Heart left ventricle (tissue), 16 donors: ENCODE data around the gene CMIP. TPM values are rescaled to one million over a fixed set of nuclear protein-coding genes. Genes with fewer than 3 reads are reported as not detected.
A peak's percentile ranks its signal among the peaks of the same experiment; 100 is the strongest.

ENCODE experiments used
- ATAC-seq, 4 donors: fragments of 200-7000 bp; cut with Tn5 transposase; one replicate each; pipeline ENCODE4 v1.9.1; 2020 to 2022; ENCODE audit warnings: moderate library complexity in 4 of 4, mild to moderate bottlenecking in 3 of 4, moderate number of reproducible peaks in 1 of 4
- DNase-seq, 5 donors: peaks; one replicate each; pipeline ENCODE4 v3.0.0-alpha.2; 2020
- H3K27ac ChIP-seq, 12 donors: fragments of 200-600 bp; sonication (generic) in 4 of 12; one replicate each; pipeline versions ENCODE4 v1.5.0 to v1.8.0; 2016 to 2022; ENCODE audit warnings: mild to moderate bottlenecking in 2 of 12
- H3K27me3 ChIP-seq, 9 donors: fragments of 200-600 bp; sonication (generic) in 2 of 9; one replicate each; pipeline versions ENCODE4 v1.5.1 to v1.8.0; 2016 to 2022; ENCODE audit warnings: mild to moderate bottlenecking in 3 of 9
- H3K36me3 ChIP-seq, 9 donors: fragments of 200-600 bp; sonication (generic) in 2 of 9; one replicate each; pipeline versions ENCODE4 v1.5.0 to v1.8.0; 2018 to 2022; ENCODE audit warnings: mild to moderate bottlenecking in 2 of 9
- H3K4me1 ChIP-seq, 12 donors: fragments of 200-600 bp; sonication (generic) in 4 of 12; one replicate each; pipeline versions ENCODE4 v1.5.0 to v1.8.0; 2016 to 2022; ENCODE audit warnings: mild to moderate bottlenecking in 3 of 12
- H3K4me3 ChIP-seq, 12 donors: fragments of 200-600 bp; sonication (generic) in 4 of 12; one replicate each; pipeline versions ENCODE4 v1.5.0 to v1.8.0; 2017 to 2022; ENCODE audit warnings: mild to moderate bottlenecking in 9 of 12, moderate library complexity in 4 of 12
- H3K9me3 ChIP-seq, 12 donors: fragments of 200-600 bp; sonication (generic) in 4 of 12; one replicate each; pipeline versions ENCODE4 v1.5.0 to v1.8.0; 2016 to 2022; ENCODE audit warnings: mild to moderate bottlenecking in 1 of 12
- CTCF ChIP-seq, 12 donors: fragments of 200-600 bp; sonication (generic) in 4 of 12; IDR thresholded peaks; one replicate each; pipeline versions ENCODE4 v1.5.0 to v1.8.0; 2018 to 2022; ENCODE audit warnings: antibody characterized with exemption in 12 of 12, mild to moderate bottlenecking in 5 of 12
- POLR2A ChIP-seq, 2 donors: fragments of 450-650 bp; IDR thresholded peaks; one replicate each; pipeline ENCODE4 v1.6.1; 2017; ENCODE audit warnings: antibody characterized with exemption in 2 of 2, mild to moderate bottlenecking in 2 of 2, moderate library complexity in 2 of 2
- WGBS, 4 donors: extraction: QIAGEN DNeasy Blood & Tissue Kit in 2 of 4; methylation state at CpG; one replicate each; pipeline versions ENCODE4 v1.1.5 to v1.1.7; 2013 to 2018; 5-methylcytosine and 5-hydroxymethylcytosine counted together
- intact Hi-C, 10 donors: fragments of 100-400 bp; cut with DNase I; formaldehyde crosslinking; loops; one replicate each; pipeline versions ENCODE4 v1.11.1 to v1.14.2; 2022
- polyA plus RNA-seq, 2 donors: library from polyadenylated mRNA; stranded (reverse); fragments of 200-250 nt; gene quantifications; one replicate each; pipeline ENCODE4 v1.2.3, GENCODE V29; 2013
- total RNA-seq, 9 donors: library from RNA; depleted of rRNA in 2 of 9; stranded (reverse); fragments of >200 nt in 2 of 9; fragmentation: NEBNext Ultra II Directional in 3 of 9; extraction: Animal tissue kit (Norgen Biotek cat#: 25700) in 3 of 9; gene quantifications; one replicate each; pipeline versions ENCODE4 v1.1.0 to v1.2.4, GENCODE V29; 2016 to 2023
- donor health status: ischemic (EF 13 %, LVEDD 7.1; RV severe dilation, severe dysfunction).
- donor health status: healthy with polysubstance abuse.
- donor health status: DM: no; HTN: yes; CAD: no.
- donor health status: DM: no; HTN: no; CAD: no.
- donor health status: ischemic (EF 25% LVEDD 6.9; RV normal size, moderate dysfunction).
- donor health status: ischemic (EF 25% LVEDD 5.7; RV mildly dilated, moderate dysfunction).
- donor health status: healthy.
- donor health status: DM: yes; HTN: yes; CAD: no.
- donor health status: ischemic (EF 35%, LVEDD 5.7; RV mildly dilated, moderate dysfunction).
- donor health status: nonischemic (EF 11% LVEDD 7.7; RV severe dilation, severe dysfunction).
- donor health status: DM: yes; HTN: yes; CAD: no.
- donor health status: PGD.
- donor health status: ischemic (EF 29% LVEDD 5.4; RV normal size, mild dysfunction).
- donor health status: nonischemic (EF 23%, LVEDD 6.1; RV moderate dilation, normal function).

Gene CMIP
- total and polyA plus RNA-seq, 11 donors: 4.1 to 48.8 (median 10.6) TPM

GRCh38 chr16:81717662-81718189 lies 273.1 kb downstream of the CMIP start:
- peak overlapping the region in 1 of 12 donors; percentile 79 for H3K27ac ChIP-seq
- no peak for DNase-seq
- H3K36me3 ChIP-seq: no peaks in the 10 kb centered on the region
- H3K4me1 ChIP-seq: peaks cover 0 to 25% (median 0%) of the 10 kb centered on the region in 12 donors
- no peak for ATAC-seq
- H3K4me3 ChIP-seq: no peak overlapping the region
- no peak for TF ChIP-seq CTCF (IDR thresholded peaks at IDR 0.05)
- TF ChIP-seq POLR2A (IDR thresholded peaks at IDR 0.05): no peak
- H3K27me3 ChIP-seq: no peaks in the 10 kb centered on the region
- WGBS, 4 donors: 69 to 81% (median 79%) methylated on average over 8 of the region's 8 CpGs
- intact Hi-C loops: loop anchor here in 1 of 10 donors (10.0 kb wide), 1 partner anchor 223 kb away; no protein-coding TSS in a partner anchor
- peaks cover 0 to 9% (median 0%) of the 10 kb centered on the region in 12 donors for H3K9me3 ChIP-seq

- H3K9me3 ChIP-seq: peaks cover 0 to 9% (median 0%) of the 10 kb centered on the region in 12 donors
- H3K27me3 ChIP-seq: peaks cover 0 to 3% (median 0%) of the 10 kb centered on the region in 9 donors
- ATAC-seq (no peak), DNase-seq (no peak)
- 56 to 67% (median 61%) methylated on average over 5 of the region's 5 CpGs for WGBS, 4 donors
- H3K4me3 ChIP-seq: peak overlapping the region in 1 of 12 donors; percentile 23
- peak overlapping the region in 1 of 12 donors; percentile 79 for H3K27ac ChIP-seq
- no peaks in the 10 kb centered on the region for H3K36me3 ChIP-seq
- no peak for TF ChIP-seq CTCF (IDR thresholded peaks at IDR 0.05)
- TF ChIP-seq POLR2A (IDR thresholded peaks at IDR 0.05): no peak
- H3K4me1 ChIP-seq: peaks cover 0 to 25% (median 0%) of the 10 kb centered on the region in 12 donors
- intact Hi-C loops: loop anchor here in 1 of 10 donors (10.0 kb wide), 1 partner anchor 224 kb away; no protein-coding TSS in a partner anchor
Observed at GRCh38 chr16:81718637-81719036, 274.0 kb downstream of the CMIP start.

- Histone ChIP-seq H3K9me3 (peaks cover 0 to 9% (median 0%) of the 10 kb centered on the region in 12 donors), H3K4me3 (no peak overlapping the region), H3K27ac (peak overlapping the region in 1 of 12 donors; percentile 8), H3K4me1 (peaks cover 0 to 25% (median 0%) of the 10 kb centered on the region in 12 donors), H3K27me3 (peaks cover 0 to 8% (median 0%) of the 10 kb centered on the region in 9 donors), H3K36me3 (no peaks in the 10 kb centered on the region)
- DNase-seq (no peak), ATAC-seq (no peak)
- intact Hi-C loops: loop anchor here in 5 of 10 donors (5.0 to 10.0 kb wide), 6 partner anchors 98 to 458 kb away; no protein-coding TSS in a partner anchor
- 81 to 94% (median 88%) methylated on average over 2 of the region's 2 CpGs for WGBS, 4 donors
- no peak for TF ChIP-seq POLR2A (IDR thresholded peaks at IDR 0.05)
Observed at GRCh38 chr16:81719993-81720392, 275.4 kb downstream of the CMIP start.

- 86 to 94% (median 92%) methylated on average over 10 of the region's 10 CpGs for WGBS, 4 donors
- DNase-seq (no peak), ATAC-seq (no peak)
- peak overlapping the region in 1 of 12 donors; percentile 53 for H3K27ac ChIP-seq
- H3K4me1 ChIP-seq: peaks cover 0 to 20% (median 0%) of the 10 kb centered on the region in 12 donors
- intact Hi-C loops: loop anchor here in 4 of 10 donors (5.0 to 10.0 kb wide), 5 partner anchors 99 to 459 kb away; no protein-coding TSS in a partner anchor
- peaks cover 0 to 9% (median 0%) of the 10 kb centered on the region in 12 donors for H3K9me3 ChIP-seq
- H3K4me3 ChIP-seq: no peak overlapping the region
- H3K27me3 ChIP-seq: peaks cover 0 to 8% (median 0%) of the 10 kb centered on the region in 9 donors
- H3K36me3 ChIP-seq: no peaks in the 10 kb centered on the region
- no peak for TF ChIP-seq CTCF (IDR thresholded peaks at IDR 0.05)
- TF ChIP-seq POLR2A (IDR thresholded peaks at IDR 0.05): no peak
Observed at GRCh38 chr16:81720973-81721906, 276.6 kb downstream of the CMIP start.
